ENCODE measurements around the gene SLC6A3.
"Not testable (repeated sequence)": the region's sequence is repeated elsewhere in the genome, so short reads cannot be mapped to it uniquely, and the experiment has no call there.

The SLC6A3 gene

GRCh38 chr5:1462358-1462757 lies 17.1 kb upstream of the SLC6A3 start:
- DNase-seq, result no peak

- no peak for DNase-seq
Observed at GRCh38 chr5:1461396-1461795, 16.2 kb upstream of the SLC6A3 start.

- no peak for DNase-seq
Observed at GRCh38 chr5:1460054-1460682, 14.9 kb upstream of the SLC6A3 start.

DNA sequence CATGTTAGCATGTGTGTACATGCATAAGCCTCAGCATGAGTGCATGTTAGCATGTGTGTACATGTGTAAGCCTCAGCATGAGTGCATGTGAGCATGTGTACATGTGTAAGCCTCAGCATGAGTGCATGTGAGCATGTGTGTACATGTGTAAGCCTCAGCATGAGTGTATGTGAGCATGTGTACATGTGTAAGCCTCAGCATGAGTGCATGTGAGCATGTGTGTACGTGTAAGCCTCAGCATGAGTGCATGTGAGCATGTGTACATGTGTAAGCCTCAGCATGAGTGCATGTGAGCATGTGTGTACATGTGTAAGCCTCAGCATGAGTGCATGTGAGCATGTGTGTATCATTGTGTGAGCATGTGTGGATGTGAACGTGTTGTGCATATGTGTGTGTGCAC lies 14.2 kb upstream of the SLC6A3 start:
- not testable (repeated sequence) for DNase-seq

DNA sequence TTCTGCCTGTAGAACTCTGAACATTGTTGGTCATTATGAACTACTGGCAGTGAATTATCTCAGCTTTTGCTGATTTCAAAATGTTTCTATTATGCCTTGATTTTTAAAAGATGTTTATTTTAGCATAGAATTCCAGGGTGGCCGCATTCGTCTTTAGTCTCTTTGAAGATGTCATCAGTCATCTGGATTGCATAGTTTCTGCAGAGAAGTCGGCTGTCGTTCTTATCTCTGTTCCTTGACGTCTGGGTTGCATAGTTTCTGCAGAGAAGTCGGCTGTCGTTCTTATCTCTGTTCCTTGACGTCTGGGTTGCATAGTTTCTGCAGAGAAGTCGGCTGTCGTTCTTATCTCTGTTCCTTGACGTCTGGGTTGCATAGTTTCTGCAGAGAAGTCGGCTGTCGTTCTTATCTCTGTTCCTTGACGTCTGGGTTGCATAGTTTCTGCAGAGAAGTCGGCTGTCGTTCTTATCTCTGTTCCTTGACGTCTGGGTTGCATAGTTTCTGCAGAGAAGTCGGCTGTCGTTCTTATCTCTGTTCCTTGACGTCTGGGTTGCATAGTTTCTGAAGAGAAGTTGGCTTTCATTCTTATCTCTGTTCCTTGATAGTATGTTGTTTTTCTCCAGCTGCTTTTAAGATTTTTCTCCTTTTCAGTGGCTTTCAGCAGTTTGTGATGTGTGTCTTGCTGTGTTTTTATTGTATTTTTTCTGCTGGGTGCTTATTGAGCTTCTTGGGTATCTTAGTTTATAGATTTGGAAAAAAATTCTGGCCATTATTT lies 11.1 kb upstream of the SLC6A3 start:
- not testable (repeated sequence) for DNase-seq

GRCh38 chr5:1453613-1454012 lies 8.4 kb upstream of the SLC6A3 start:
- no peak for DNase-seq

DNA sequence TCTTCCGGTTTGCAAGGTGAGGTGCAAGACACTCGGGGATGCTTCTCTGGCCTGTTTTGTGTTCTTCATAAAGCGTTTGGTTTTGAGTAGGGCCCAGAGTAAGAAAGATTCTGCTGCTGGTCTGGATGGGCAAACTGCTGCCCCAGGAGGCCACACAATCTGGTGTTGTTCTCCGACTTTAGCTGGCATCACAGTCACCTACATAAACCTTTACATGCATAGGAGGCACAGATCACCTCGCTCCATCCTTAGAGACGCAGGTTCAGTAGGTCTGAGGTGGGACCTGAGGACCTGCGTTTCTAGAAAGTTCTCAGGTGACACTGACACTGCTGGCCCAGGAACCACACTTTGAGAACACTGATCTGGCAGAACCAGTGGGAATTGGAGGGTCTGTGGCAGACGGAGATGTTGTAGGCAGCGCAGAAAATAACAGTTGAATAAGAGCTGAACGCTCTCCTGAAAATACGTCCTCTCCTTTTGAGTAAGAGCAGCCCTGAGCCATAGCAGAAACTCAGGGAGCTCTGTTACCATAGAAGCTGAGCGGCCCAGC lies 3.9 kb upstream of the SLC6A3 start:
- DNase-seq, result no peak

DNA sequence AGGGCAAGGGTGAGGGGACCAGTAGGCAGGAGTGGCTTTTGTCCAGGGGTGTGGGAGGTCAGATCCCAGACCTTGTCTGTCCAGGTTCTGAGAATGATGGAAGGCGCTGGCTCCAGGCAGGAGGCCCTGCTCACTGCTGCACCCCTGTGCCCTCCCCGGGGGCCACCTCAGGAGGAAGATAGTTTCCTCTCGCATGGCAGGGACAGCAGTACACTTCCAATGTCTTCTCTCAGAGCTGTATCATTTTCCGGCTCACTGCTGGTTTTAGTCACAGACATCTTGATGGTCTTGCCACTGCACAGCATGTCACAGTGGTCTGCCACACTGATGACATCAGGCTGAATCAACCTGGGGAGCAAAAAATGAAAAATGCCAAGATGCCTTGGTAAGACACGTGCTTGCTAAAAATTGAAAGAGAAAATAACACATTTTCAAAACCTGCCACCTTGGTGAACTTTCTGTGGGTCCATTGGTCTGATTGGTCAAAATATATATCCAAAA lies 3.3 kb upstream of the SLC6A3 start:
- DNase-seq, result no peak

DNA sequence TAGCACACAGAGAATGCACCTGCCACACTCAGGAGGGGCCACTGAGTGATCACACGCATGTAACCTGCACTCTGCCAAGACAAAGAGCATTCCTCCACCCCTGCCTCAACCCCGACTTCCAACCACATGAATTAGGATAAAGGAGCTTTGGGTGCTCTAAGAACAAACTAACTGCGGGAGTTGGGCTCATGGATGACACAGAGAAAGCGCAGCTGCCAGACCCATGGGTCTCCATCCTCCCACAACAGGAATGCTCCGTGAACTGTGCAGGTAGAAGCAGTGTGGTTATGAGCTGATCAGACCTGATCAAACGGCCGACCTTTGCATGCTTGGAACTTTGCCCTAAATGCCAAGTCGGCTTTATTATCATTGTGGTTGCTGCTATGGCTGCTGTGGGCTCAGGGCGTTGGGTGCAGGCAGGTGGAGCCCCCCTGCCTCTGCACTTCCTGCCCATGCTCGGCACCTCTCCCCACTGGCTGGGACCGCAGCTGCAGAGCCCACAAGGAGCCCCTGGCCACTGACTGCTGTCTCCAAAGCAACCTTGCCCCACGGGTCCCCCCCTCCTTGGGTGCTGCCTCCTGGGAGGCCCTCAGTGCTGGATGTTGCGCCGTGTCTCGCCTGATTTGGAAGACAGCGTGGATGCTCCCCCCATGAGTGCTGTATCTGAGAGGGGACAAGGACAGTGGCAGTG lies 2.6 kb upstream of the SLC6A3 start:
- no peak for DNase-seq

DNA sequence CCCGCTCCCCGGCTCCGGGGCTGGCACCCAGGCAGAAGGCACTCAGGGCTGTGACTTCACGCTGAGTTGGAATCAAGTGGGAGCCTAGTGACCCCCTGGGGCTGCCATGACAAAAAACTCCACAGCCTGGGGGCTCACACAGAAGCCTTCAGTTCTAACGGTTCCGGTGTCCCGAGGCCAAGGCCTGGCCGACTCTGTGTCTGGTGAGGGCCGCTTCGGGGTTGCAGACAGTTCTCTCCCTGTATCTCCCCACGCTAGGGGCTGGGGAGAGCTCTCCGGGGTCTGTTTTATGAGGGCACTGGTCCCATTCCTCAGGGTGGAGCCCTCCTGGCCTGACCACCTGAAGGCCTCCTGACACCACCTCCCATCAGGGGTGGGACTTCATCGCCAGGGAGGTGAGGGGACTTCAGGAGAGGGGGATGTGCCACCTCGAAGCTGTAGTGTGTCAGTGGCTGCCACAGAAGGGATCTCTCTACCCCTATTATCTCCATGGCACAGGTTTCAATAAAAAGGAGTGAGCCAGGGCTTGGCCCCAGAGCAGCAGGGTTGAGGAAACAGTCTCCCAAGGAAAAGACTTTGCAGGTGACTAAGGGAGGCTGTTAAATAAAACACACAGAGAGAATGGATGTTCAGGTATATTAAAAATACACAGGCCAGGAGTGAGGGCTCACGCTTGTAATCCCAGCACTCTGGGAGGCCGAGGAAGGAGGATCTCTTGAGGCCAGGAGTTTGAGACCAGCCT lies 1.5 kb upstream of the SLC6A3 start:
- DNase-seq, result no peak

- DNase-seq, result no peak
Observed at GRCh38 chr5:1445689-1446601, 705 bp upstream of the SLC6A3 start.

DNA sequence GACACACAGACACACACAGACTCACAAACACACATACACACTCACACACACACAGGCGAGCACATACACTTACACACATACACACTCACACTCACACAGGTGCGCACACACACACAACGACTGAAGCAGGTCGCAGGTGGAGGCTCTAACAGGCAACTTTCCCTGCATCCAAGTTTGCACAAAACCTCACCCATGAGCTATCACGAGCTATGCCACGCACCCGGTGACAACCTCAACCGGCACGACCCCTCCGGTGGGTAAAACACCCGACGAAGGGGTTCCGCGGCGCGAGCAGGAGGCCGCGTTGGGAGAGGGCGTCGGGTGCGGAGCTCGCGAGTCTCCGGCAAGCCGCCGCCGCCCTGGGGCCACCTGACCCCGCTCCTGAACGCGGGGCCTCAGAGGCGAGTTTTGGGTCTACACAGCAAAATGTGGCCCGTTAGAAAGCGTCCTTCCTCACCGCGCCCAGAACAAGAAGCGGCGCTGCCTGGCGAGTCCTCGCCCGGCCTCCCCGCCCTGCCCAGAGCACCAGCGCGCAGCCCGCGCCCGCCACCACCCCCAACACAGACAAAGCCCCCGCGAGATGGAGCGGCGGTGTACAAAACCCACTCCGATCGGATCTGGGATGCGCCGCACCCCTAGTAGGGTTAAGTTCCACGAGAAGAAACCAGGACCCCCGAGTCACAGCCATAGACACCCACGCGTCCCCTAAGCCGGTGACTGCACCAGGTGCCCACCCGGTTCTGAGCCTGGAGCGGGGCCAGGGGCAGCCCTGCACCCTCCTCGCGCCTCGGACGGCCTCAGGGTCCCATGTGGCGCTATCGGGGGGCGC lies 665 bp downstream of the SLC6A3 start:
- no peak for DNase-seq

DNA sequence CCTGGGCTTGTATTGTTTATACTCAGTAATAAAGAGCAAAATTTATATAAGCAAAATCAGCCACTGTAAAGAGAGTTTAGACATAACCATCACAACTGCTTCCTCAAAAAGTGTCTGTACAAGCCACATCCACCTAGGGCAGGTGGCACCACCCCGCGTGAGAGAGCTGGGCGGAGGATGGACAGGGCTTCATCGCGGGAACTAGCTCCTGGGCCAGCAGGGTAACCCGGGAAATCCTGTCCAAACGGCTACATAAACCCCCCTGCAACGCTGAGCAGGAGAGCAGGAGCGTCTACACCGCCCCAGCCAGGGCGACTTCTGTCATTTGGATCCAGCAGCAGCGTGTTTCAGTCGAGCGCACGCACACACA lies 1.3 kb downstream of the SLC6A3 start:
- no peak for DNase-seq

GRCh38 chr5:1443171-1443570 lies 2.1 kb downstream of the SLC6A3 start:
- DNase-seq, result no peak

DNA sequence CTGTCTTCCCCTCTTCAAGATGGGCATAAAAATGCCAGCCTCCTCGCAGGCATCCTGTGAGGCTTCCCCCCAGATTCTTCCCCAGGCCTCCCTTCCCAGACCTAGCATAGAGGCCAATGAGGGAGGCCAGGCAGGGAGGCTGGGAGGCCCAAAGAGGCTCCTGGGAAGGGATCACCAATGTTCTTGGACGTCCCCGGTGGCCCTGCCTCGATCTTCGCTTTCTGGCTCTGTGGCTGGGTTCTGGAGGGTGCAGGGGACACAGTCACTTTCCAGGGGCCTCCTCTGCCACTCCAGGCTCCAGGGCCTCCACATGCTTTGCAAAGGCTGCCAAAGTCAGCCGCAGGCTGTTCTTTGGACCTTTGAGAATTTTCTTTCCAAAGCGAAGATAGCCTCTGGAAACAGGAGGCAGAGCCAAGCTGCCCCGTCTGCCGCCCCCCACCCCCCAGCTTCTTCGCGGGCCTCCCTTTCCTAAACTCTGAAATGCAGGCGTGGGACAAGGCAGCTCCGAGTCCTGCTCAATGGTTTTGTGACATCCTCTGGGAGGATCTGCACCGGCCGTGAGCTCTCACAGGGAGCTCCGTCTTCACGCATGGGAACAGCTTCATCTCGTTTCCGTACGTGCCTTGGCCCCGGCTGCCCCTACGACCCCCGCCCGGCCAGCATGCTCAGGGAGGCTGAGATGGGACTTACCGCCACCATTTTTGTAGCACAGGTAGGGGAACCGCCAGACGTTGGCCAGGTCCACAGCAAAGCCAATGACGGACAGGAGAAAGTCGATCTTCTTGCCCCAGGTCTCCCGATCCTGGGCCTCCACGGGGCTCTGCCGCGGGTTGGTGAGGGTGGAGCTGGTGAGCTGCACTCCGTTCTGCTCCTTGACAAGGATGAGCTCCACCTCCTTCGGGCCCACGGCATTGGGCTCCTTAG lies 2.8 kb downstream of the SLC6A3 start:
- DNase-seq, result no peak

GRCh38 chr5:1441166-1441865 lies 3.9 kb downstream of the SLC6A3 start:
- DNase-seq, result no peak

DNA sequence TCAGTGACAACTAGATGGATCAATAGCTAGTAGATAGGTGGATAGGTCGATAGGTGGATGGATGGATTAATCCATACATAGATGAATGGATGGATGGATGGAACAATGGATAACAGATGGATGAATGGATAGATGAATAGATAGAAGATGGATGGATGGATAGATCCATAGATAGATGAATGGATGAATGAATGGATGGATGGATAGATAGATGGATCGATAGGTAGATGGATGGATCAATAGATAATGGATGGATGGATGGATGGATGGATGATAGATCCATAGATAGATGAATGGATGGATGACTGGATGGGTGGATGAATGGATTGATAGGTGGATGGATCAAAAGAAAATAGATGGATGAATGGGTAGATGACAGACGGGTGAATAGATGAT lies 5.1 kb downstream of the SLC6A3 start:
- no peak for DNase-seq

- DNase-seq, result no peak
Observed at GRCh38 chr5:1439388-1440097, 5.7 kb downstream of the SLC6A3 start.
